ENCODE results near the gene DACT2. TPM values are rescaled to one million over a fixed set of nuclear protein-coding genes. Genes with fewer than 3 reads are reported as not detected.
A peak's percentile ranks its signal among the peaks of the same experiment; 100 is the strongest.

Gene DACT2
- total and polyA plus RNA-seq, 10 donors: 0.04 to 0.09 TPM; not detected in 8

DNA sequence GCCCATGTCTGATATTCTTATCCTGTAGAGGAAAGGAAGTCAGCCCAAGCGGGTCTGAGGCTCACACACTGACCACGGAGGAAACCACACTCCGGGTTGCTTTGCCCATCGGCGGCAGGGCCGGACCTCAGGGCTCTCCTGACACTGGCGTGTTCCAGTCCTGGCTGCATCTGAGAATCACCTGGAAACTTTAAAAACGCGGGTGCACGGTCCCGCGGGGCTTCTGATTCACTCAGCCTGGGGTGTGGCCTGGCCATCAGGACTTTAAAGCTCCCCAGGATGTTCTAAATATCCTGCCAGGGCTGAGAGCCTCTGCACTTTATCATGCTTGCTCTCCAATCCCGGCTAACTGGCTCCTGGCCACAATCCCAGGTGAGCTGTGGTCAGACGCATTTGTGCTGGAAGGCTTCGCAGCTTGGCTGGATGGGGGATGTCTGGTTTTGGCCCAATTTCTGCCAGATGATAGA is 47.7 kb upstream of the DACT2 start:
- 17 to 29% (median 24%) methylated on average over 15 of the region's 15 CpGs for WGBS, 5 donors
- intact Hi-C loops (cut with DNase I; ENCODE audit: low total_unique reads): no loop called here
- H3K4me1 ChIP-seq: peaks cover 0 to 5% (median 0%) of the 10 kb centered on the region in 6 donors

DNA sequence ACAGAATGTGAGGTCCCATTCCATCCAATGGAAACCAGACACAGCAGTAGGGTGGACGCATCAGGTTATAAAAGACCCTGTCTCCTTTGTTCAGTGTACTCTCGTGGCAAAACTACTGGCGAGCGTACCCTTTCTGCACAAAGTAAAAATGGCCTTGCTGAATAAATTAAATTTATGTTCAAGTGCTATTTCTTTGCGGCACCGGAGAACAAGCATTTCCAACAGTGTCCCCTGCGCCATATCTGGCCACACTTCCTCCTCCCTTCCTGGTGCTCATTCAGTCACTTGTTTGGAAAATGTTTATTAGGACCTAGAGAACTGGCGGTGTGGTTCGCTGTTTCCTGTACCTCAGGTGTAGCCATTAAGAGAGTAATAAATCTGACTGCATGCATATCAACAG is 46.9 kb upstream of the DACT2 start:
- peaks cover 0 to 11% (median 2%) of the 10 kb centered on the region in 8 donors for H3K9me3 ChIP-seq
- DNase-seq: no peak
- peaks cover 0 to 5% (median 0%) of the 10 kb centered on the region in 6 donors for H3K4me1 ChIP-seq
- no peaks in the 10 kb centered on the region for H3K36me3 ChIP-seq
- H3K27ac ChIP-seq: no peak overlapping the region
- H3K27me3 ChIP-seq (replicated peaks in 1 of 7): peaks cover 0 to 42% (median 0%) of the 10 kb centered on the region in 7 donors
- intact Hi-C loops (cut with DNase I; ENCODE audit: low total_unique reads): no loop called here
- 80 to 94% (median 91%) methylated on average over 9 of the region's 9 CpGs for WGBS, 5 donors
- TF ChIP-seq POLR2AphosphoS5 (IDR thresholded peaks at IDR 0.05) (no peak), POLR2A (IDR thresholded peaks at IDR 0.05) (no peak)
- TF ChIP-seq, protein P1, sequence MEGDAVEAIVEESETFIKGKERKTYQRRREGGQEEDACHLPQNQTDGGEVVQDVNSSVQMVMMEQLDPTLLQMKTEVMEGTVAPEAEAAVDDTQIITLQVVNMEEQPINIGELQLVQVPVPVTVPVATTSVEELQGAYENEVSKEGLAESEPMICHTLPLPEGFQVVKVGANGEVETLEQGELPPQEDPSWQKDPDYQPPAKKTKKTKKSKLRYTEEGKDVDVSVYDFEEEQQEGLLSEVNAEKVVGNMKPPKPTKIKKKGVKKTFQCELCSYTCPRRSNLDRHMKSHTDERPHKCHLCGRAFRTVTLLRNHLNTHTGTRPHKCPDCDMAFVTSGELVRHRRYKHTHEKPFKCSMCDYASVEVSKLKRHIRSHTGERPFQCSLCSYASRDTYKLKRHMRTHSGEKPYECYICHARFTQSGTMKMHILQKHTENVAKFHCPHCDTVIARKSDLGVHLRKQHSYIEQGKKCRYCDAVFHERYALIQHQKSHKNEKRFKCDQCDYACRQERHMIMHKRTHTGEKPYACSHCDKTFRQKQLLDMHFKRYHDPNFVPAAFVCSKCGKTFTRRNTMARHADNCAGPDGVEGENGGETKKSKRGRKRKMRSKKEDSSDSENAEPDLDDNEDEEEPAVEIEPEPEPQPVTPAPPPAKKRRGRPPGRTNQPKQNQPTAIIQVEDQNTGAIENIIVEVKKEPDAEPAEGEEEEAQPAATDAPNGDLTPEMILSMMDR (IDR thresholded peaks at IDR 0.05 in 8 of 11, conservative IDR thresholded peaks at IDR 0.05 in 3 of 11): no peak
- H3K4me3 ChIP-seq: no peak overlapping the region

More for the DNA sequence above, 47.7 kb upstream of the DACT2 start:
- DNase-seq: peak; percentile 40
- Histone ChIP-seq H3K27ac (no peak overlapping the region), H3K27me3 (replicated peaks in 1 of 7) (peaks cover 0 to 38% (median 0%) of the 10 kb centered on the region in 7 donors), H3K4me3 (no peak overlapping the region), H3K36me3 (no peaks in the 10 kb centered on the region), H3K9me3 (peaks cover 0 to 10% (median 0%) of the 10 kb centered on the region in 8 donors)
- no peak for TF ChIP-seq POLR2AphosphoS5 (IDR thresholded peaks at IDR 0.05)
- TF ChIP-seq, protein P1 (IDR thresholded peaks at IDR 0.05 in 8 of 11, conservative IDR thresholded peaks at IDR 0.05 in 3 of 11): no peak
- TF ChIP-seq POLR2A (IDR thresholded peaks at IDR 0.05): no peak

DNA sequence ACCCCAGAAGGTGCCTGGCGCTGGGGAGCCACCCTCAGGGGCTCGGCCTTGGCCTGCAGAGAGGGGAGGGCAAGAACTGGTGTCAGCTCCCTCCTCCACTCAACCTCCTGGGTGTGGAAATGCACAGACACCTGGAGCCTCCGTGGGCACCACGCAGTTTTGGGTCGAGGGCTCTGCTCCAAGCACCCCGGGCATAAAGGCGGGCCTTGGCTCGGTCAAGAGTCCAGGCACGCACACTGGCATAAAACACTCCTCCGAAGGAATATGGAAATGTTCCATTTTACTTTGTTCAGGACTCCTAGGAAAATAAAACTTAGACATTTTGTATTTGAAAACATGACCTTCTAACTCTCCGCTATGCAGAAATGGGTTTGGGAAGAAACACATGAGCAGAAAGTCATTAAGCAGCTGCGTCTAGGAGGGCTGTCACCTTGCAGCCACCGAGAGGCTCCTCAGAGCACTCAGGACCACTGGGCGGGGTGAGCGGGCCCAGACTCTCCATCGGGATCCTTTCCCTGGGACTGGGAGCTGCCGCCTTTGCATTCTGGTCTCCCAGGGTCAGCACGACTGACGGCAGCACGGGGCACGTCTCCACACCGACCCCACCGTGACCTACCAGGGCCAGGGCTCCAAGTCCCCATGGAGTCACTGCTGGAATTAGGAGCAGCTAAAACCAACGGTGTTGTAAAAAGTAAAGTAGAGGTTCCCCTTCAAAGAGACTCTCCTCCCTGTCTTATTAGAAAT is 46.0 kb upstream of the DACT2 start:
- intact Hi-C loops (cut with DNase I; ENCODE audit: low total_unique reads): no loop called here
- TF ChIP-seq, protein P1 (IDR thresholded peaks at IDR 0.05 in 8 of 11, conservative IDR thresholded peaks at IDR 0.05 in 3 of 11): no peak
- TF ChIP-seq POLR2A (IDR thresholded peaks at IDR 0.05) (no peak), POLR2AphosphoS5 (IDR thresholded peaks at IDR 0.05) (no peak)
- Histone ChIP-seq H3K36me3 (no peaks in the 10 kb centered on the region), H3K4me1 (peaks cover 0 to 5% (median 0%) of the 10 kb centered on the region in 6 donors), H3K4me3 (no peak overlapping the region), H3K27me3 (replicated peaks in 1 of 7) (peaks cover 0 to 42% (median 0%) of the 10 kb centered on the region in 7 donors), H3K9me3 (peaks cover 0 to 20% (median 6%) of the 10 kb centered on the region in 8 donors), H3K27ac (no peak overlapping the region)
- WGBS, 5 donors: 85 to 97% (median 91%) methylated on average over 22 to 24 of the region's 24 CpGs
- DNase-seq: peak; percentile 51

DNA sequence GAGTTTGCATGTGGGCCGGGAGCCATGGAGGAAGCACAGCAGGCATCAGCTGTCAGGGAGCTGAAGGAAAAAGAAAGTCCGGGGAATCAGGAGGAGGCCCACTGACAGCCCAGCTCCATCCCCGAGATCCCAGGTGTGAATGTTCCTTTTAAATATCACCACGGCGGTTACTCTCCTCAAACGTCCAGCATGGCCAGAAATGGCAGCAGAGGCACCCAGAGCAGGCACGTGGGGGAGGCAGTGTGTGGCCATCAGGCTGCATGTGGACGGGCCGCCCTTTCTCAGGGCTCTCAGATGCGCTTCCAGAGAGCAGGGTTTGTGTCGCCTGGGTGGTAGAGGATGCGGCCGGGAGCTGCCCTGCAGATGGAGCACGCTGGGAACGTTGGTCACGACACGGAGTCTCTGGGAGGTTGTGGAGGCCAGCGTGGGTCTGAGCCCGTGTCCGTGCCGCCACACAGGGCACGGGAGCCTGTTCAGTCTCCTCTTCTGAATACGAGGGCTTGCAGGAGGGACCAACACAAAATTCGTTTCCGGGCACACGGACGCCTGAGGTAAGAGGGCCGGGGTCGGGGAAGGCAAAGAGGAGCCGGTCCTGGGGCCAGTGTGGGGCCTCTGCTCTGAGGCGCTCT is 45.3 kb upstream of the DACT2 start:
- intact Hi-C loops (cut with DNase I; ENCODE audit: low total_unique reads): no loop called here
- Histone ChIP-seq H3K27me3 (replicated peaks in 1 of 7) (peaks cover 0 to 36% (median 0%) of the 10 kb centered on the region in 7 donors), H3K9me3 (peaks cover 0 to 20% (median 6%) of the 10 kb centered on the region in 8 donors), H3K27ac (no peak overlapping the region), H3K36me3 (no peaks in the 10 kb centered on the region), H3K4me3 (no peak overlapping the region), H3K4me1 (peaks cover 0 to under 1% (median 0%) of the 10 kb centered on the region in 6 donors)
- TF ChIP-seq, protein P1 (IDR thresholded peaks at IDR 0.05 in 8 of 11, conservative IDR thresholded peaks at IDR 0.05 in 3 of 11): no peak
- TF ChIP-seq POLR2AphosphoS5 (IDR thresholded peaks at IDR 0.05) (no peak), POLR2A (IDR thresholded peaks at IDR 0.05) (no peak)
- WGBS, 5 donors: 89 to 96% (median 93%) methylated on average over 25 to 31 of the region's 31 CpGs
- DNase-seq: peak; percentile 63

Data from spleen (tissue), 11 donors.